Left ventricle myocardium inferior (tissue), 1 donor: ENCODE results near the gene DNM3. TPM values are rescaled to one million over a fixed set of nuclear protein-coding genes. Genes with fewer than 3 reads are reported as not detected.

Source experiments
- DNase-seq: peaks from one replicate; pipeline ENCODE4 v3.0.0-alpha.2; 2020
- H3K27ac ChIP-seq: fragments of 200-600 bp; replicated peaks from 2 replicates; pipeline ENCODE4 v1.8.0; 2021
- H3K27me3 ChIP-seq: fragments of 200-600 bp; 2 replicates; pipeline ENCODE4 v1.8.0; 2021; ENCODE audit warnings: low read depth
- H3K36me3 ChIP-seq: fragments of 200-600 bp; 2 replicates; pipeline ENCODE4 v1.8.0; 2021
- H3K4me1 ChIP-seq: fragments of 200-600 bp; 2 replicates; pipeline ENCODE4 v1.8.0; 2021
- H3K4me3 ChIP-seq: fragments of 200-600 bp; 2 replicates; pipeline ENCODE4 v1.8.0; 2021; ENCODE audit warnings: mild to moderate bottlenecking, moderate library complexity
- H3K9me3 ChIP-seq: fragments of 200-600 bp; replicated peaks from 2 replicates; pipeline ENCODE4 v1.8.0; 2021
- intact Hi-C: fragments of 100-400 bp; cut with micrococcal nuclease; formaldehyde crosslinking; loops from one replicate; pipeline ENCODE4 v1.11.0; 2022
- total RNA-seq: library from RNA; stranded (reverse); fragmentation: NEBNext Ultra II Directional; extraction: Animal tissue kit (Norgen Biotek cat#: 25700); gene quantifications from one replicate; pipeline ENCODE4 v1.2.1, GENCODE V29; 2021
- TF ChIP-seq, protein P1 (sequence below): fragments of 200-600 bp; IDR thresholded peaks from 2 replicates; pipeline ENCODE4 v1.8.0; 2021; ENCODE audit warnings: antibody characterized with exemption, mild to moderate bottlenecking, borderline replicate concordance
- donor health status: DM: no; HTN: yes; CAD: no; lungs with severe emphysema.

DNM3 gene
- total RNA-seq, 1 donor from 2014 or later: 1.2 TPM

DNA sequence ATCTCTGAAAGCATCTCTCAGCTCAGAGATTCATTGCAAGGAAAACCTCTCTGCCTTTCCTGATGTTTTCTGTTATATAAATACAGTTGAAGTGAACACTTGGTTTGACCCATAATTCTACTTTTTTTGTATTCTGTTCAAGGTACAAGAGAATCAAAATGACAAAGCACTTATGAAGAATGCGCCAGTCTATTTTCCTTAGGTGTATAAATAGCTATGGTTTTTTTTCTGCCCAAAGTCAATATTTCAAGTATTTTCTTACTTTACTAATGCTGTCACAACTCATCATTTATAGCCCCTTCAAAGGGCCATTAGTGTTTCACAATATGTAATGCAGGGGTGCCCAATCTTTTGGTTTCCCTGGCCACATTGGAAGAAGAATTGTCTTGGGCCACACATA is 436.7 kb downstream of the DNM3 start:
- no peaks in the 10 kb centered on the region for H3K9me3 ChIP-seq
- no peak overlapping the region for H3K4me3 ChIP-seq
- H3K36me3 ChIP-seq: no peaks in the 10 kb centered on the region
- H3K27me3 ChIP-seq: no peaks in the 10 kb centered on the region
- intact Hi-C loops: no loop called here
- TF ChIP-seq, protein P1, sequence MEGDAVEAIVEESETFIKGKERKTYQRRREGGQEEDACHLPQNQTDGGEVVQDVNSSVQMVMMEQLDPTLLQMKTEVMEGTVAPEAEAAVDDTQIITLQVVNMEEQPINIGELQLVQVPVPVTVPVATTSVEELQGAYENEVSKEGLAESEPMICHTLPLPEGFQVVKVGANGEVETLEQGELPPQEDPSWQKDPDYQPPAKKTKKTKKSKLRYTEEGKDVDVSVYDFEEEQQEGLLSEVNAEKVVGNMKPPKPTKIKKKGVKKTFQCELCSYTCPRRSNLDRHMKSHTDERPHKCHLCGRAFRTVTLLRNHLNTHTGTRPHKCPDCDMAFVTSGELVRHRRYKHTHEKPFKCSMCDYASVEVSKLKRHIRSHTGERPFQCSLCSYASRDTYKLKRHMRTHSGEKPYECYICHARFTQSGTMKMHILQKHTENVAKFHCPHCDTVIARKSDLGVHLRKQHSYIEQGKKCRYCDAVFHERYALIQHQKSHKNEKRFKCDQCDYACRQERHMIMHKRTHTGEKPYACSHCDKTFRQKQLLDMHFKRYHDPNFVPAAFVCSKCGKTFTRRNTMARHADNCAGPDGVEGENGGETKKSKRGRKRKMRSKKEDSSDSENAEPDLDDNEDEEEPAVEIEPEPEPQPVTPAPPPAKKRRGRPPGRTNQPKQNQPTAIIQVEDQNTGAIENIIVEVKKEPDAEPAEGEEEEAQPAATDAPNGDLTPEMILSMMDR: no peak
- H3K4me1 ChIP-seq: peaks cover 4% of the 10 kb centered on the region
- DNase-seq: no peak
- no peak overlapping the region for H3K27ac ChIP-seq

DNA sequence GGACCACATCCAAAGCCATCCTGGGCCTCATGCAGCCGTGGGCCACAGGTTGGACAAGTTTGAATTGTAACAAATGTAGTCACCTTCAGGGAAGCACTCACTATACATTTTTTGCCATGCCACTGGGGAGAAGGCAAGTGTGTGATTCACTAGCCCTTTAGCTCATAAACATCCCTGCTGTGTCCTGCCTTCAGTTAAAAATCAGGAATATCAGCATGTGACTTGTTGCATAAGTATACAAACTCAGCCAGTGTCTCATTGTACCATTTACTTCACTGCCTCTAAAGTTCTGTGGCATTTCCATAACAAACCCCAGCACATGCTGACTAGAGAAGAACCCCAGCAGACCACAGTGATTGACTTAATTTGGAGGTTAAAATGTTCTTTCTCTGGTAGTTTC is 437.2 kb downstream of the DNM3 start:
- DNase-seq: no peak
- H3K9me3 ChIP-seq: no peaks in the 10 kb centered on the region
- no peak overlapping the region for H3K4me3 ChIP-seq
- no peak overlapping the region for H3K27ac ChIP-seq
- intact Hi-C loops: no loop called here
- TF ChIP-seq, protein P1: no peak
- H3K4me1 ChIP-seq: peaks cover 4% of the 10 kb centered on the region
- no peaks in the 10 kb centered on the region for H3K27me3 ChIP-seq
- H3K36me3 ChIP-seq: no peaks in the 10 kb centered on the region

DNA sequence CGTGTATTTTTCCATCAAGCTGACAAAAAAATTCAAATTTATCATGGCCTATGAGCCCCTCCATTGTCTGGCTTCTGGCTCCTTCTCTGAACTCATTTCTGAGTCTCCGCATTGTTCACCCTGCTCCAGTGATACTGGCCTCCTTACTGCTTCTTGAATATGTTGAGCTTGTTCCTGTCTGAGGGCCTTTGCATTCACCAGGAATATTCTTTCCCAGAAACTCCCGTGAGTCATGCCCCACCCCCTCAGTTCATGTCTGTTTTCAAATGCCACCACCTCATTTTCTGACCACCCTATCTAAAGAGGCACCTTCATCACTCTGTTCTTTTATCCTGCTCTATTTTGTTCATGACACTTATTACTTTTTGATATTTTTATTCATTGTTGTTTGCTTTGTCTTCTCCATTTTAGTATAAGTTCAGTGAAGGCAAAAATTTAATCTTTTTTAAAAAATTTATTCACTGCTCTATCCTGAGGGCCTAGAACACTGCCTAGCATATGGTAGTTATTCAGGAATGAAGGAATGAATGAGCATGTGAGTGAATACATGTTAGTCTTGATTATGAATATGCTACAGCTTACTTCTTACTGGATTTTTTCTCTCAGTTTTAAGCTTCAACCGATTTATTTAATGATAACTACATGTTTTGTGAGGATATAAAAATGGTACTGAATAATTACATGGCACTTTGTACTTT is 438.8 kb downstream of the DNM3 start:
- intact Hi-C loops: no loop called here
- H3K27ac ChIP-seq: no peak overlapping the region
- no peak overlapping the region for H3K4me3 ChIP-seq
- no peaks in the 10 kb centered on the region for H3K27me3 ChIP-seq
- DNase-seq: no peak
- no peaks in the 10 kb centered on the region for H3K9me3 ChIP-seq
- no peaks in the 10 kb centered on the region for H3K4me1 ChIP-seq
- no peaks in the 10 kb centered on the region for H3K36me3 ChIP-seq
- TF ChIP-seq, protein P1: no peak

DNA sequence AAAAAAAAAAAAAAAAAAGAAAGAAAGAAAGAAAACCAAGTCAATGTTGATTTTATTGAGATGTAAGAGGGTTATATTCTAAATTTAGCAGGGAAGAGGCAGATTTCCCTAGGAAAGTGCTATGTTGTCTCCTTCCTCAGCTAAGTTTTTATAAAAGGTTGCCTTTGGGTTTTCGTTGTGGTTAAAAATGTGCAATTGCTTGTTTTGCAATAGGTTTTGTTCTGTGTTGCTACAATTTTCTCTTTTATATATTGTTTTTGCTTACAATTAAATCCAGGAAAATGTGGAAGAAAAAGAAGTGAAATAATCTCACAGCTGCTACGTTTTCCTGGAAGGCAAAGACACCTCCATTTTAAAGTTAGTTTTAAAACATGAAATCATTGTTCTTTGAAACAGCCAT is 442.5 kb downstream of the DNM3 start:
- H3K4me3 ChIP-seq: no peak overlapping the region
- TF ChIP-seq, protein P1: no peak
- H3K36me3 ChIP-seq: no peaks in the 10 kb centered on the region
- no peak for DNase-seq
- H3K4me1 ChIP-seq: peaks cover 25% of the 10 kb centered on the region
- no peaks in the 10 kb centered on the region for H3K9me3 ChIP-seq
- H3K27ac ChIP-seq: no peak overlapping the region
- no peaks in the 10 kb centered on the region for H3K27me3 ChIP-seq
- intact Hi-C loops: no loop called here

DNA sequence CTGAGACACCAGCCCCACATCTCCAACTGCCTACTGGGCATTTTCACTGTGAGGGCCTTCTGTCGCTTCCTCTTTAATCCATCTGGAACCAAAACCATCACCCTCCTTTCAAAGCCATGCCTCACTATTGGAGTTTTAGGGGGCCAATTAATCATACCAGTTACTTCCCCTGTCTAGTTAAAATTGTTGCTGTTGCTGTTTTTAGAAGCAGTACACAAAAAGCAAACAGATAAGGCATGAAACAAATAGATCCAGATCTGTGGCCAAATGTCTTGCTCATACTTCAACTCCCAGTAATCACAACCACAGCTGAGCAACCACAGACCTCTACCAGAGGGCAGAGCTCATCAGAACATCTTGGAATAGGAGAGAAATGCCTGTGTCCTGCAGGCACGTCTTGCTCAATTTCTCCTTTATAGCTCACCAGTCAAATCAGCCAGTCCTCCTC is 445.4 kb downstream of the DNM3 start:
- Histone ChIP-seq H3K4me1 (peaks cover 28% of the 10 kb centered on the region), H3K9me3 (no peaks in the 10 kb centered on the region), H3K27ac (peak overlapping the region; percentile 71), H3K36me3 (no peaks in the 10 kb centered on the region), H3K27me3 (no peaks in the 10 kb centered on the region), H3K4me3 (no peak overlapping the region)
- TF ChIP-seq, protein P1: no peak
- intact Hi-C loops: no loop called here
- no peak for DNase-seq
